ENCODE data around the gene CD19. TPM values are rescaled to one million over a fixed set of nuclear protein-coding genes. Genes with fewer than 3 reads are reported as not detected.

CD19 gene
- total RNA-seq, 4 donors from 2014 or later: 0.59 to 1.3 TPM; not detected in 2

DNA sequence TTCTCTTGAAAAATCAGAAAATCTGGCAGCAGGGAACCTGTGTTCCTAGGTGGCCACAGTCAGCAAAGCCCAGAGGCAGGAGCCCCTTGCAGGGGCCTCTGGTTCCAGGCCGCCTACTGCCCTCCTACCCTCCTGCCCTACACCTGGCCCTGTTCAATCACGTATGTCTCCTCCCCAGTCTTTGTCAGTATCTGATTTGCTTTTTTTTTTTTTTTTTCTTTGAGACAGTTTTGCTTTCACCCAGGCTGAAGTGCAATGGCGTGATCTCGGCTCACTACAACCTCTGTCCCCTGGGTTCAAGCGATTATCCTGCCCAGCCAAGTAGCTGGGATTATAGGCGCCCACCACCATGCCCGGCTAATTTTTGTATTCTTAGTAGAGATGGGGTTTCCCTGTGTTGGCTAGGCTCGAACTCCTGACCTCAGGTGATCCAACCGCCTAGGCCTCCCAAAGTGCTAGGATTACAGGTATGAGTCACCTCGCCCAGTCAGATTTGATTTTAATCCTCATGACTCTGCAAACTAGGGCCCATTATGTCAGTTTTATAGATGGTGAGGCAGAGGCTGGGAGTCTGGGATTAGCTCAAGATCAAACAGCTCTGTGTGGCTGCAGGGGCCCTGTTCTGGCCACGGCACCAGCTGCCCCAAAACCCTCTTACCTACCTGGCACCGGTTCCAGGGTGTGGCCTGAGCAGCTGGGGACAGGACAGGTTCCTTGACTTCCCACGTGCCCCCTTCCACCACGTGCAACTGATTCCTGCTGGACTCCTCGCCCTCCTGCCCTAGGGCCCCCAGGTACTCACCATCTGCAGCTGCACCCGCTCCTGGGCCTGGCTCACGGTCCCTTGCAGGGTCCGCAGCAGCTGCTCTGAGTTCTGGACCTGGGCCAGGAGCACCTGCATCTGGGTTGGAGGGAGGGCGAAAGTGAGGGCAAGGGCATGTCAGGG is 21.4 kb upstream of the CD19 start:
- H3K27me3 ChIP-seq: no peaks in the 10 kb centered on the region
- DNase-seq (ENCODE audit: low spot score in 2 of 2): no peak
- peaks cover 0 to 87% (median 14%) of the 10 kb centered on the region in 3 donors for H3K36me3 ChIP-seq
- no peaks in the 10 kb centered on the region for H3K4me1 ChIP-seq
- TF ChIP-seq EP300 (IDR thresholded peaks at IDR 0.05) (no peak), POLR2A (IDR thresholded peaks at IDR 0.05) (no peak)
- TF ChIP-seq, protein P1, sequence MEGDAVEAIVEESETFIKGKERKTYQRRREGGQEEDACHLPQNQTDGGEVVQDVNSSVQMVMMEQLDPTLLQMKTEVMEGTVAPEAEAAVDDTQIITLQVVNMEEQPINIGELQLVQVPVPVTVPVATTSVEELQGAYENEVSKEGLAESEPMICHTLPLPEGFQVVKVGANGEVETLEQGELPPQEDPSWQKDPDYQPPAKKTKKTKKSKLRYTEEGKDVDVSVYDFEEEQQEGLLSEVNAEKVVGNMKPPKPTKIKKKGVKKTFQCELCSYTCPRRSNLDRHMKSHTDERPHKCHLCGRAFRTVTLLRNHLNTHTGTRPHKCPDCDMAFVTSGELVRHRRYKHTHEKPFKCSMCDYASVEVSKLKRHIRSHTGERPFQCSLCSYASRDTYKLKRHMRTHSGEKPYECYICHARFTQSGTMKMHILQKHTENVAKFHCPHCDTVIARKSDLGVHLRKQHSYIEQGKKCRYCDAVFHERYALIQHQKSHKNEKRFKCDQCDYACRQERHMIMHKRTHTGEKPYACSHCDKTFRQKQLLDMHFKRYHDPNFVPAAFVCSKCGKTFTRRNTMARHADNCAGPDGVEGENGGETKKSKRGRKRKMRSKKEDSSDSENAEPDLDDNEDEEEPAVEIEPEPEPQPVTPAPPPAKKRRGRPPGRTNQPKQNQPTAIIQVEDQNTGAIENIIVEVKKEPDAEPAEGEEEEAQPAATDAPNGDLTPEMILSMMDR (IDR thresholded peaks at IDR 0.05): no peak
- no peak overlapping the region for H3K27ac ChIP-seq
- H3K4me3 ChIP-seq: no peak overlapping the region
- no peaks in the 10 kb centered on the region for H3K9me3 ChIP-seq
- 83 to 84% methylated on average over 16 to 19 of the region's 19 CpGs for WGBS, 2 donors

DNA sequence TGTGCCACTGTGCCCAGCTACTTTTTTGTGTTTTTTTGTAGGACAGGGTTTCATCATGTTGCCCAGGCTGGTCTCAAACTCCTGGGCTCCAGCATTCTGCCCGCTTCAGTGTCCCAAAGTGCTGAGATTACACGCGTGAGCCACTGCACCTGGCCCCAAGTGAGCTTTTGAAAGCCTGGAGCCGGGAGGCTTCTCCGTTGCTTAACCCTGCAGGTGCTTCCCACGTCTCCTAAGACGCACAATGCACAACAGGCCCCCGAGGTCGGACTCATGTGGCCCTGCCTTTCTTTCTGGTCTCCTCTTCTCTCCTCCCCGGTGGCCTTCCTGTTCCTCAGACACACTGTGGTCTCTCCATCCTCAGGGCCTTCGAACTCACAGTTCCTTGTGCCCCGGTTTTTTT is 19.2 kb upstream of the CD19 start:
- Histone ChIP-seq H3K36me3 (peaks cover 0 to 84% (median 19%) of the 10 kb centered on the region in 3 donors), H3K27ac (no peak overlapping the region), H3K4me3 (no peak overlapping the region), H3K4me1 (no peaks in the 10 kb centered on the region), H3K9me3 (no peaks in the 10 kb centered on the region), H3K27me3 (no peaks in the 10 kb centered on the region)
- 87 to 90% methylated on average over 12 of the region's 12 CpGs for WGBS, 2 donors
- no peak for DNase-seq (ENCODE audit: low spot score in 2 of 2)
- TF ChIP-seq, protein P1 (IDR thresholded peaks at IDR 0.05): no peak
- no peak for TF ChIP-seq POLR2A (IDR thresholded peaks at IDR 0.05)
- TF ChIP-seq EP300 (IDR thresholded peaks at IDR 0.05): no peak

DNA sequence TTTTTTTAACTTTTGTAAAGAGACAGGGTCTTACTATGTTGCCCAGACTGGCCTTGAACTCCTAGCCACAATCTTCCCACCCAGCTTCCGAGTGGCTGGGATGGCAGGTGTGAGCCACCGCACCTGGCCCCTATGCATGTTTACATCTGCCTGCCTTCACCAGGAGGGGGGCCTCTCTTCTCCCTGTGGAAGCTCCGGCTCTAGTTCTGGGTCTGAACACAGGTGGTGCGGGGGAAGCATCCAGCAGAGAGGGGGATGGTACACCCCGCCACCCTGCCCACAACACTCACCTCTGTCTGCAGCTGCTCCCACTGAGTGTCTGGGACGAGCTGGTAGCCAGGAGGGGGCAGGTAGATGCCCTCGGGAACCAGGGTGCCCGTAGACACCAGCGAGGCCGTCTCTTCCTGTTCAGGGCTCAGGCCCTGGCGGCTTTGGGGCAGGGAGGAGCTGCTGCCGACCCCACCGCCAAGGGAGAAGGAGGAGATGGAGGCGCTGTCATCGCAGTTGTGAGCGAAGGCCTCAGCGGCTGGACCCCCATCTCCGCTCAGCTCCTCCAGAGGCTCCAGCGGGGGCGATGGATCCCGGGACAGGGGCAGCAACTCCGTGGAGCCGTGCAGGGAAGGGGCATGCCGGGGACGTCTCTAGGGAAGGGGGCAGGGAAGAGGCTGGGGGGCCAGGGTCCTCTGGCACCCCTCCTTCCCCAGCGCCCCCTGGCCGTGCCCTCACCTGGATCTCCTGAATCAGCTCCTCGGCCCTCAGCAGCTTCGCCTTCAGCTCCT is 17.6 kb upstream of the CD19 start:
- H3K9me3 ChIP-seq: no peaks in the 10 kb centered on the region
- peaks cover 0 to 82% (median 16%) of the 10 kb centered on the region in 3 donors for H3K36me3 ChIP-seq
- TF ChIP-seq, protein P1 (IDR thresholded peaks at IDR 0.05): no peak
- no peak overlapping the region for H3K4me3 ChIP-seq
- 92 to 95% methylated on average over 27 to 29 of the region's 29 CpGs for WGBS, 2 donors
- H3K27me3 ChIP-seq: no peaks in the 10 kb centered on the region
- H3K4me1 ChIP-seq: no peaks in the 10 kb centered on the region
- DNase-seq (ENCODE audit: low spot score in 2 of 2): no peak
- no peak overlapping the region for H3K27ac ChIP-seq

DNA sequence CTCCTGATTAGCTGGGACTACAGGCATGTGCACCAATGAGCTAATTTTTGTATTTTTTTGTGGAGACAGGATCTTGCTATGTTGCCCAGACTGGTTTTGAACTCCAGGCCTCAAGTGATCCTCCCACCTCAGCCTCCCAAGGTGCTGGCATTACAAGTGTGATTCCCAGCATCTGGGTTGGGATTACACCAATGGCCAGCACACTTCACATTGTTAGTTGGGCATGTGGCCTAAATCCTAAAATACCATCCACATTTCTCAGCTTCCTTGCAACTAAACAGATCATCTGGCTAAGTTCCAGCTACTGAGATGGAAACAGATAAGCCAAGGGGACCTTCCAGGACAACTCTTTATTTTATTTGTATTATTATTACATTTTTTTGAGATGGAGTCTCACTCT is 16.6 kb upstream of the CD19 start:
- Histone ChIP-seq H3K9me3 (no peaks in the 10 kb centered on the region), H3K36me3 (peaks cover 0 to 90% (median 16%) of the 10 kb centered on the region in 3 donors), H3K27ac (no peak overlapping the region), H3K4me1 (no peaks in the 10 kb centered on the region), H3K27me3 (no peaks in the 10 kb centered on the region), H3K4me3 (no peak overlapping the region)
- TF ChIP-seq, protein P1 (IDR thresholded peaks at IDR 0.05): no peak
- TF ChIP-seq EP300 (IDR thresholded peaks at IDR 0.05): no peak
- TF ChIP-seq POLR2A (IDR thresholded peaks at IDR 0.05): no peak
- no peak for DNase-seq (ENCODE audit: low spot score in 2 of 2)

DNA sequence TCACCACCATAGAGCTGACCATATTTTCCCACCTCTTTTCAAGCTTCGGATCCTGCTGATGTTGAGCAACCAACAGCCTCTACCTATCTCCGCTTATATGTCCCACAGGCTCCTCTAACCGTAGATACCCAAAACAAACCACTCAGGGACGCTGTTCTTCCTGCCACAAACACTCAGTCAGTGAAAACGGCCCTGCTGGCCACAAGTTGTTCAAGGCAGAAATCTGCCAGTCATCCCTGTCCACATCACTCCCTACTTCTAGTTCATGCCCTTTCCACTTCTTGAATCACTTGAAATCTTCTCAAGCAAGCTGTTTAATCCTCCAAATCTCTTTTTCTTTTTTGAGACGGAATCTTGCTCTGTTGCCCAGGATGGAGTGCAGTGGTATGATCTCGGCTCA is 14.7 kb upstream of the CD19 start:
- Histone ChIP-seq H3K9me3 (no peaks in the 10 kb centered on the region), H3K27ac (no peak overlapping the region), H3K4me3 (no peak overlapping the region), H3K36me3 (peaks cover 0 to 79% (median 16%) of the 10 kb centered on the region in 3 donors), H3K27me3 (no peaks in the 10 kb centered on the region), H3K4me1 (no peaks in the 10 kb centered on the region)
- DNase-seq (ENCODE audit: low spot score in 2 of 2): no peak
- WGBS, 2 donors: 90 to 92% methylated on average over 7 of the region's 7 CpGs
- no peak for TF ChIP-seq EP300 (IDR thresholded peaks at IDR 0.05)
- TF ChIP-seq POLR2A (IDR thresholded peaks at IDR 0.05): no peak
- TF ChIP-seq, protein P1 (IDR thresholded peaks at IDR 0.05): no peak
